GM13976 (cell line): ENCODE measurements around the gene ABHD17B.

Source experiments
- DNase-seq: peaks from one replicate; pipeline ENCODE4 v3.0.0; 2012; ENCODE audit warnings: low spot score
- in situ Hi-C: fragments of 300-500 bp; cut with MboI; formaldehyde crosslinking; loops from one replicate; pipeline ENCODE4 v1.12.0; 2022; ENCODE audit warnings: low sequenced_read_pairs, mixed read lengths, inconsistent platforms; ENCODE audit not compliant: unreplicated experiment
- TF ChIP-seq, protein P1 (sequence below): IDR thresholded peaks from 2 replicates; pipeline ENCODE4 v1.5.1; 2012; ENCODE audit warnings: borderline replicate concordance, mild to moderate bottlenecking; ENCODE audit not compliant: insufficient read depth; ENCODE audit errors: extremely low read depth, missing control alignments, control extremely low read depth

ABHD17B gene

GRCh38 chr9:71928806-71929205 lies 17.8 kb upstream of the ABHD17B start:
- TF ChIP-seq, protein P1, sequence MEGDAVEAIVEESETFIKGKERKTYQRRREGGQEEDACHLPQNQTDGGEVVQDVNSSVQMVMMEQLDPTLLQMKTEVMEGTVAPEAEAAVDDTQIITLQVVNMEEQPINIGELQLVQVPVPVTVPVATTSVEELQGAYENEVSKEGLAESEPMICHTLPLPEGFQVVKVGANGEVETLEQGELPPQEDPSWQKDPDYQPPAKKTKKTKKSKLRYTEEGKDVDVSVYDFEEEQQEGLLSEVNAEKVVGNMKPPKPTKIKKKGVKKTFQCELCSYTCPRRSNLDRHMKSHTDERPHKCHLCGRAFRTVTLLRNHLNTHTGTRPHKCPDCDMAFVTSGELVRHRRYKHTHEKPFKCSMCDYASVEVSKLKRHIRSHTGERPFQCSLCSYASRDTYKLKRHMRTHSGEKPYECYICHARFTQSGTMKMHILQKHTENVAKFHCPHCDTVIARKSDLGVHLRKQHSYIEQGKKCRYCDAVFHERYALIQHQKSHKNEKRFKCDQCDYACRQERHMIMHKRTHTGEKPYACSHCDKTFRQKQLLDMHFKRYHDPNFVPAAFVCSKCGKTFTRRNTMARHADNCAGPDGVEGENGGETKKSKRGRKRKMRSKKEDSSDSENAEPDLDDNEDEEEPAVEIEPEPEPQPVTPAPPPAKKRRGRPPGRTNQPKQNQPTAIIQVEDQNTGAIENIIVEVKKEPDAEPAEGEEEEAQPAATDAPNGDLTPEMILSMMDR = no peak
- in situ Hi-C loops = no loop called here
- no peak for DNase-seq

DNA sequence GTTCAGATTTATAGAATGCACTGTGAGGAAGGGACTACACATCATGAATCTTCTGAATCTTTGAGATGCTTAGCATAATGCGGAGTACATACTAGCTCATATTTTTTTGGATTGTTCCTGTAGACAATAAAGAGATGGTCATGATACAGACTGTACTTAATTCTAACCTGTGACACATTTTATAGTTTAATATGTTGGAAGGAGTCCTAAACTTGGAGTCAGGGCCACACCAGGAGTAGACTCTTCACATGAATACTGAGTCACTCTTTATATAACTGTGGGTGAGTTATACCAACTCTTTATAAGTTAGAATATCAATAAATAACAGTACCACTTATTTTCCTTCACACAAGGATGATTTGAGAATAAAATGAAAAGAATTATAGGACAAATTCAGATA lies 17.4 kb upstream of the ABHD17B start:
- no peak for DNase-seq
- TF ChIP-seq, protein P1 = no peak
- in situ Hi-C loops = no loop called here

- DNase-seq = no peak
- TF ChIP-seq, protein P1 = no peak
- in situ Hi-C loops = no loop called here
These were observed 14.8 kb upstream of the ABHD17B start for GRCh38 chr9:71925834-71926233.

DNA sequence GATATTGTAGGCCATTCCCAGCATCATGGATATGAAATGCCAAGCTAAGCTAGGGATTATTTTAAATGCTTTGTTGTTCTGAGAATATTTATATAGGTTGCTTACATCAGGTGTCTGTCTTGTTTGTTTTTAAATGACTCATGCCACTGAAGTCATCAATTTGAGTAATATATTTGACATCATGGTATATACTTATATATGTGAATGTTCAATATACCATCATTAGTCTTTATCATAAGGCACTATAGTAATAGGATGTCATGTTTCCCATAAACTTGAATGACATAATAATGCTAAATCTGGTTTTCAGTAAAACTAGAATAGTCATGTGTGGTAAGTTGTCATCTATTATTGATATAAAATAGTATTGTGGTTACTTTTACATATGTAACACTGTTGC lies 13.6 kb upstream of the ABHD17B start:
- in situ Hi-C loops = no loop called here
- no peak for DNase-seq
- TF ChIP-seq, protein P1 = no peak

GRCh38 chr9:71921190-71921814 lies 10.3 kb upstream of the ABHD17B start:
- in situ Hi-C loops = no loop called here
- TF ChIP-seq, protein P1 = no peak

DNA sequence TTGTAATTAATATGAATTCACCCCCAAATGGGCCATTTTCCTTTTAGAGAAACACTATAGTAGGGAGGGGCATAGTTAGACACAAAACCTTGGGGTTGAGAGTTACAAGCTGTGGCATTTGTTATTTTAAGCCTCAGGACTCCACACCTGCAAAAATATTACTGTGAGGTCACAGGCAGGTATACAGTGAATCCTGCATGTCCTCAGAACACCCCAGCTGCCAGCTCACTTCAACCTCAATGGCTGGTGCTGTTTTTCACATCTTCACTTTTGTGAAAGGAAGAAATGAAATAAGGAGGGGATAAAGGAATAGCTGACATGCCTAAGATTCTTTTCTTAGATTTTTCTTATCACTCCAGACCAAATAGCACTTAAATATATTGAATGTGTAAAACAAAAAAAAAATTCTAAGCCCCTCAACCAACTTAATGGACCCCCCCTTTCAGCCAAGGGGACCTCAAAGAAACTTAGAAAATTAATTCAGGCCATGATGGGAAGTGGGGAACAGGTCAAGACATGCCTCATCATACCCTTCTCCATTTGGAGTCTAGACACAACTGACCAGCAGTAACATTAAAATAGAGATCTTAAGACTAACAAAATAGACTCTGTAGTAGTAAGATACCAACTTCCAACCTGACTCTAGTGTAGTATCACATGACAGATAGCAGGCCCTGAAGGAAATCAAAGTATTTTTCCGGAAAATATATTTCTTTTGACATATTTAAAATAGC lies 9.6 kb upstream of the ABHD17B start:
- in situ Hi-C loops = no loop called here
- TF ChIP-seq, protein P1 = no peak
- no peak for DNase-seq

More at GRCh38 chr9:71921190-71921814, 10.3 kb upstream of the ABHD17B start:
- no peak for DNase-seq

DNA sequence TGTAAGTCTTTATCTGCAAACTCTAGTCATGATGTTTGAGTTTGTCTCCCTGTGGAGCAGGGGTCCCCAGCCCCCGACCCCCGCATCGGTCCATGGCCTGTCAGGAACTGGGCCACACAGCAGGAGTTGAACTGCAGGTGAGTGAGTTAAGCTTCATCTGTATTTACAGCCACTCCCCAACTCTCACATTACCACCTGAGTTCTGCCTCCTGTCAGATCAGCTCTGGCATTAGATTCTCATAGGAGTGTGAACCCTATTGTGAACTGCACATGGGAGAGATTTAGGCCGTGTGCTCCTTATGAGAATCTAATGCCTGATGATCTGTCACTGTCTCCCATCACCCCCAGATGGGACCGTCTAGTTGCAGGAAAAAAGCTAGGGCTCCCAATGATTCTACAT lies 7.4 kb upstream of the ABHD17B start:
- in situ Hi-C loops = no loop called here
- DNase-seq = no peak
- TF ChIP-seq, protein P1 = no peak
